NCI-H1048 (cell line): Measurements from ENCODE around the gene TXNL4A.
"Not testable (repeated sequence)": the region's sequence is repeated elsewhere in the genome, so short reads cannot be mapped to it uniquely, and the experiment has no call there.

Experiments used
- DNase-seq: peaks from one replicate; lab custom pipeline; 2025; lab: John Stamatoyannopoulos, UW

TXNL4A gene

GRCh38 chr18:79963658-79964329 is 24.6 kb downstream of the TXNL4A start:
- DNase-seq, result no peak

GRCh38 chr18:79962835-79963657 is 25.3 kb downstream of the TXNL4A start:
- no peak for DNase-seq

- DNase-seq, result no peak
Observed at GRCh38 chr18:79962311-79962710, 26.1 kb downstream of the TXNL4A start.

- DNase-seq, result no peak
Observed at GRCh38 chr18:79961527-79962291, 26.7 kb downstream of the TXNL4A start.

- no peak for DNase-seq
Observed at GRCh38 chr18:79960921-79961526, 27.3 kb downstream of the TXNL4A start.

GRCh38 chr18:79960161-79960801 is 28.1 kb downstream of the TXNL4A start:
- not testable (repeated sequence) for DNase-seq

- DNase-seq, result no peak
Observed at GRCh38 chr18:79958981-79959380, 29.4 kb downstream of the TXNL4A start.

GRCh38 chr18:79956276-79956675 is 32.1 kb downstream of the TXNL4A start:
- no peak for DNase-seq

- no peak for DNase-seq
Observed at GRCh38 chr18:79955302-79956075, 32.9 kb downstream of the TXNL4A start.

GRCh38 chr18:79954791-79955190 is 33.6 kb downstream of the TXNL4A start:
- DNase-seq, result no peak

GRCh38 chr18:79953971-79954651 is 34.3 kb downstream of the TXNL4A start:
- DNase-seq, result peak; percentile 52

GRCh38 chr18:79952996-79953559 is 35.3 kb downstream of the TXNL4A start:
- DNase-seq, result no peak

GRCh38 chr18:79952456-79952995 is 35.8 kb downstream of the TXNL4A start:
- DNase-seq, result no peak

GRCh38 chr18:79951545-79952455 is 36.6 kb downstream of the TXNL4A start, which contains the start of gene SLC66A2:
TSS of gene SLC66A2 (minus strand) at chr18:79951653. CDS start at chr18:79950926, 727 bp downstream.
- DNase-seq, result peak; percentile 77

GRCh38 chr18:79950515-79951341 is 37.6 kb downstream of the TXNL4A start:
- DNase-seq, result no peak

- no peak for DNase-seq
Observed at GRCh38 chr18:79949697-79950487, 38.5 kb downstream of the TXNL4A start.
